Raji (cell line): ENCODE results near the gene ST3GAL4.

ENCODE experiments used
- POLR2A ChIP-seq: IDR thresholded peaks from 2 replicates; pipeline ENCODE4 v1.6.1; 2011; ENCODE audit warnings: low read depth, low read length, control low read depth; ENCODE audit not compliant: insufficient read depth

Gene ST3GAL4

DNA sequence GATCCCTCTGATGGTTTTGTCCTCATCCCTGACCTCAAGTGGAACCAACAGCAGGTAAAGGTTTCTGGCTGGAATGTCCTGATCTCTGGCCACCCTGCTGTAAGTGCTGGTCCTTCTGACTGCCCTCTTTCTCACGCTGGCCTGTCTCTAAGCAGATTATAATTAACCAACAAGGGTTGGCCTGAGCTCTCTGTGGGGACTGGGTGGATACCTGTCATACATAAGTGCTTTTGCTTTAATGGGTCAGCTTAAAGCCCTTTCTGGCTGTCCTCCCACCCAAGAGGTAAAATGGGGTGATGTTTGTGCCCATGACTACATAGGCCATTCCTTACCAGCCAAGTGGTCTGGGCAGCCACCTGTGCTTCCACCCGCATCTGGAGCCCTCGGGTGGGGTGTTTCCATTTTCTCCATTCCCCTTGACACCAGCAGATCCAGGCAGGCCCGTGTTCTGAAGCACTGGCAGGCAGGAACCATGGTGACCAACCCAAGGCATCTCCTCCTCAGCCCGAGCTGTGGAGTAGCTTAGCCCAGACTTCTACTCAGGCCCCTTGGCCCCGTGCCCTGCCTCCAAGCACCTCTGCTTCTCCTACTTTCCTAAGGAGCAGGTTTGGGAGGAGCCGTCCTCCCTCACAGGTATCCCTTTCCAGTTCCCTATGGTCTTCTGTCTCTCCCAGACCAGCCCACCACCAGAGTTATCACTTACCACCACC, 17.0 kb upstream of the ST3GAL4 start:
- no peak for TF ChIP-seq POLR2A

DNA sequence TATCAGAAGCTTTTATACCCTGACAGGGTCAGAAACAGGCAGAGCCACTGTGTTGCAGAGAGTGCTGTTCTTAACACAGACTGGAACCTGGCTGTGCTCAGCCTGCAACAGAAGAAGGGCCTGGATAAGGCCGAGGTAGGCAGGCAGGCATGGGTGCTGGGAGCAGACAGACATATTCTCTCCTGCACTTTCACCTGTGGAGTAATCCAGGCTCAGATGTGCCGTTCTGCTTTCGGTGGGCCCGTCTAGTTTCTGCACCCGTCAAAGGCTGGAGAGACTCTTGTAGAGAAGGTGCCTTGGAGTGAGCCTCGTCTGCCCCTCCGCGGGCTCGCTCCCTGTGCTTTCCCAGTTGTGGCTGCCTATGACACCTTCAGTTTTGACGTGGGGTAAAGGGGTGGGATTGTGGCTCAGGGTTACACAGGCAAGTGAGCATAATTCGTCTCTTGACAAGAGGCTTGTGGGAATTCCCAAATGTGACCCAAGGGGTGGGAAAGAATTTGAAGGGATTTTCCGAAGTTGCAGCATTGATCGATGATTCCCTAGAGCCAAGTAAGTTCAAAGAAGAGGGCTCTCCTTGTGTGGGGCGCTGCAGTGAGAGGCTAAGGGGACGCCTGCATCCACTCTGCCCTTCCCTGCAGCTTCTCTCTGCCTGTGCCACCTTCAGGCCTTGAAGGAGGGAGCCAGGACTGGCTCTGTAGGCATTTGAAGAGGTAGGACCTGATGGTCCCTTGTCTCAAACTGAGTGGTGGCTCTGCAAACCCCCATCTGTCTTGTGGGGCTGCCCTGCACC, 16.2 kb upstream of the ST3GAL4 start:
- TF ChIP-seq POLR2A, result no peak

DNA sequence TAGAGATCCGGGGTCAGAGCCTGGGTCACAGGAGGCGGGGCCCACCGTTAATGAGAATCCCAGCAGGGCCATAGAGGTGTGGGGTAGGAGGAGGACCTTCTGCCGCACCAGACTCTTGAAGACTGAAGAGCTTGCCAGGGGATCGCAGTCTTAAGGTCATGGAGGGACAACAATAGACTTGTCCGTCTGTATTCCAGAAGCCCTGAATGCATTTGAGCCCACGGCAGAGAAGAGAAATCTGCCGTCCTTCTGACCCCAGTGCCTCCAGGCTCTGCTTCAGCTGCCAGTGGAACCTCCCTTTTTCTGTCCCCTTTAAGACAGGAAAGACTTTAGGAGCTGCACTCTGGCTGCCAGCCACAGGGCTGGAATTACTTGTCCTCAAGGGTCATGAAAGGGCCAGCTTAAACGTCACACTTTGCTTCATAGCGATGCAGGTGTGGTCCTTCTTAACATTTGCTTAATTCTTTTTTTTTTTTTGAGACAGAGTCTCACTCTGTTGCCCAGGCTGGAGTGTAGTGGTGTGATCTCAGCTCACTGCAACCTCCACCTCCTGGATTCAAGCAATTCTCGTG, 15.5 kb upstream of the ST3GAL4 start:
- TF ChIP-seq POLR2A, result no peak

DNA sequence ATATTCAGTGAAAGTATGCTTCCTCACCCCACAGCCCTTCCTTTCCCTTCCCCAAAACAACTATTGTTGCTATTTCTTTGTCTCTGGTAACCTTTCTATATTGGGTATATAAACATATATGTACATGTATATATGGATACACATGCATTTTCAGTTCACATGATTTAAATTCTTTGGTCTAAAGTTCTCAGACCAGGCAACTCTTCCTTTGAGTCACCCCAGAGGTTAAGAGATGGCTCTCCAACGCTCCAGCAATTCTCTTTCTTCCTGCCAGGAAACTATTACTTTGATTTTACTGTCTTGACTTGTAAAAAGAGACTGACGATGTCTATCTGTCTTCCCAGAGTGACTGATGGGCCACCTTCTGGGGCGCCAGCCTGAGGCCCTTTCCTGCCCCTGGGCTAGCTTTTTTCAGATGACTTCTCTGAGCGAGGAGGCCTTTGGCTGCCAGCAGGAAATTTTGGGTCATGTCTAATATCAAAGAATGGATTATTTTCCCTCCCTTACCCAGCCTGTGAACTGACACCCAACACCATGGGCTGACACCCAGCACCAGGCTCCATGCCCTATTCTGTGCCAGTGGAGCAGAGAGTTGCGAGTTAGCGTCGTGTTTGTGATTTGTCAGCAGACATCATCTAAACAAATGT, 14.4 kb upstream of the ST3GAL4 start:
- TF ChIP-seq POLR2A, result no peak

DNA sequence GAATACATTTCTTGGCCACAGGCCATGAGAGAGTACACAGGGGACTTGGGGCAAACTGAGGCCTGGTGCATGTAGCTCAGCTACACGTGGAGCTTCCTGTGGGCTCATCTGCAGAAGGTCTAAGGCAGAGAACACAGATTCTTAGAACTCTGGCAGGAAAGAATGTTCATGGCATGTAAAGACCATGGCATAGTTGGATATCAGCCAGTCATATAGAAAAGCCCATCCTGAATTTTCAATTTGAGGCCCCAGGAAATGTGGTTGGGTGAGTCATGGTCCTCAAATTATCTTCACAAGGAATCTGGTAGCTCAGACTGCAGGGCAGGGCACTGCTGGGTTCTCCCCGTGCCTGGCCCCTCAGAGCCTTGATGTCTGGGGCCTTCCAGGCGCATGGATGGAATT, 13.7 kb upstream of the ST3GAL4 start:
- no peak for TF ChIP-seq POLR2A

DNA sequence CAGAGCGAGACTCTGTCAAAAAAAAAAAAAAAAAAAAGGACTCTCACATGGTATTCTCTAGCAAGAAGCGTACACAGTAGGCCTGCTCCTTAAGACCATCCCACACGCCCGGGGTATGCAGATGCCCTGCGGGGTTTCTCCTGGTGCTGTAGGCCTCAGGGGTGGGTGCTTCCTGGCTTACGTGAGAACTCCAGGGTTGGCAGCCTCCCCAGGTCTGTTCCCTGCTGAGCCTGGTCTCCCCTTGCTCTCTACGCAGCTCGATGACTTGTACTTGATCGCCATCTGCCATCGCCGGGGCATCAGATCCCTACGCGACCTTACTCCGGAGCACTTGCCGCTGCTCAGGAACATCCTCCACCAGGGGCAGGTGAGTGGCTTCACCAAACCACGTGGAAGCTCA, 12.4 kb upstream of the ST3GAL4 start:
- no peak for TF ChIP-seq POLR2A

DNA sequence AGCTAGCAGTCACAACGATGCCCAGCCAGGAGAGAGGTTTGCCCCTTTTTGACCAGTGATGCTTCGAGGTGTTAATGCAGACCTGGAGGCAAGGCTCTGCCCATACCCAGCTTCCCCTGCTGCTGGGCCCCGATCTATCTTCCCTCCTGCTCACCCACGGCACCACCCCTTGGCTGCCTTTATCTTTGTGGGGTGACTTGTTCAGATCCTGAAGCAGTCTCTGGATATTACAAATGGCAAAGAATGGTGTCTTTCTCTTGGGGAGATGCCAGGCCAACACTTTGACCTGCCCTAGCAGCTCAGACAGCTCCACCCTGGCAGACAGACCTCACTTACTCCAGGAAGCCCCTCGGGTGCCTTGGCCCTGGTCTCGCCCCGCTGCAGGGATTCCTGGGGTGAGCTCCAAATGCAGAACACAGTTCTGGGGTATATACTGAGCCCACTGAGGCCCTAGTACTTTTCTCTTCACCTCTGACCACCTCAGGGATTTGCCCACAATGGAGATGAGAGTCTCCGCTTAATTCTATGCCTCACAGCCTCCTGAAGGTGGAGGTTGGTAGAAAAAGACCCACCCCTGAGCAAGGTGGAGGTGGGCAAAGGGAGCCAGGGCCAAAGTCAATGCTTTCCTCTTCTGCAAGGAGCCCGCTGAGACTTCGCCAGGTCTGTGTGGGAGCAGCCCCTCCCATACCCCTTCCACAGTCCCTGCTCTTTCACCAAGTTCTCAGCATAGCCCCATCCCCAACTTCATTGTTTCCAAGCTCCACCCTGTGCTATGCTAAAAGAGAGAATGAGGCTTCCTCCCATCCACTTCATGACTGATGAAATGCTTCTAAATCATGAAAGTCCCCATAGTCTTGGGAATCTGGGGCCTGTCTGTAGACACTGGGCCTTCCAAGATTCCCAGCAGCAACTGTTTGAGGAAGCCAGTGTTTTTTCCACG, 11.1 kb upstream of the ST3GAL4 start:
- TF ChIP-seq POLR2A, result no peak

DNA sequence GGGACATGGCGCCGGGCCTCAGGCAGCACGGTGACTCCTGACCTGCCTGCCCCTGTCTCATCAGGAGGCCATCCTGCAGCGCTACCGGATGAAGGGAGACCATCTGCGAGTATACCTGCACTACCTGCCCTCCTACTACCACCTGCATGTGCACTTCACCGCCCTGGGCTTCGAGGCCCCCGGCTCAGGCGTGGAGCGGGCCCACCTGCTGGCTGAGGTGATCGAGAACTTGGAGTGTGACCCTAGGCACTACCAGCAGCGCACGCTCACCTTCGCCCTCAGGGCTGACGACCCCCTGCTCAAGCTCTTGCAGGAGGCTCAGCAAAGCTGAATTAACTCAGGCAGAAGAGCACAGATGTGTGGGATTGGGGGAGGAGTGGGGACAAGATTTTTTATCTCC, 10.2 kb upstream of the ST3GAL4 start:
- no peak for TF ChIP-seq POLR2A

DNA sequence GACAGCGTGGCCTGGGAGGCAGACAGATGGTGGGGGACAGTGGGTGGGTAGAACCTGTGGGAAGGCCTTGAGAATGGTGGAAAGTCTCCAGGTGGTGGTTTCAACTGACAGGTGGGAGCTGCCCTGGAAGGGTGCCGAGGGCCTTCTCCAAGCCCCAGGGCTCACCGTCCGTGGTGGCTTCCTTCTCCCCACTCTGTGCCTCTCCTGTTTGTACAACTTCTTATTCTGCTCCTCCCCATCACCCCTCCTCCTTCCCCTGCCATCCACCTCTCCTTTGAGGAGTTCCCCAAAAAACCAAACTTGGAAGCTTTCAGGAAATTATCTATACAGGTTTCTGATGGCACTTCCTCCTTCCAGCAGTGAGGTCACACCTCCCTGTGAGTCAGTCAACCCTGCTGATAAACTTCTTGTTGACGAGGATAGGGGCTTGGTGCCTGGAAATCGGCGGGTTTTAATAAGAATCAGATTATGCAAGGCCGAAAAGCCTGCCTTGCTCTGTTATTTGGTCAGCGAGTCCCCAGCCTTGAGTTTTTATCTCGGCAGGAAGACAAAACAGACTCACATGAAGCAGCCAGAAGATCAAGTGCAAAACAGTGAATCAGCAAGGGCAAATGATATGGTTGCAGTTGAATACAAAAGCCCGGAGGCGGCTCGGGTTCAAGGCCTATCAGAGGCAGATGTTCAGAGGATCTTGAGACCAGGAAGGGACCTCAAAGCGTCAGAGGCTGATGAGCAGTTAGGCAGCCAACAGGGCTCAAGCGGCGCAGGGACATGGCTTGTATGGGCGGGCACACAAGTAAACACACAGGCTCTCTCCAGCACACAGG, 9.5 kb upstream of the ST3GAL4 start:
- TF ChIP-seq POLR2A, result no peak

DNA sequence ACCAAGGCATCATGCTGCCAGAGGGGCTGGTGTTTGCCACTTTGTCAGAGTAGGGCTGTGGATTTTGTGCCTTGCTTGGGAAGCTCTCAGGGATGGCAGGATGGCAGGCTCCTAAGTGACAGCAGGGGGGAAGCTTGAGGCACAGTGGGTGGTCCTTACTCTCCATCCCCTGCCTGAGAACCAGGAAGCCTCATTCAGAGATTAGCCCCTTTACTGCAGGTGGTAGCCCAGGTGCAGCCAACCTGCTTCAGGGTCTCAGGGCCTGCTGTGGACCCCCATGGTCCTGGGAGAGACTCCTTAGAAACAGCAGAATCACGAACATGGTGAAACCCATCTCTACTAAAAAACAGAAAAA, 8.9 kb upstream of the ST3GAL4 start:
- TF ChIP-seq POLR2A, result no peak

DNA sequence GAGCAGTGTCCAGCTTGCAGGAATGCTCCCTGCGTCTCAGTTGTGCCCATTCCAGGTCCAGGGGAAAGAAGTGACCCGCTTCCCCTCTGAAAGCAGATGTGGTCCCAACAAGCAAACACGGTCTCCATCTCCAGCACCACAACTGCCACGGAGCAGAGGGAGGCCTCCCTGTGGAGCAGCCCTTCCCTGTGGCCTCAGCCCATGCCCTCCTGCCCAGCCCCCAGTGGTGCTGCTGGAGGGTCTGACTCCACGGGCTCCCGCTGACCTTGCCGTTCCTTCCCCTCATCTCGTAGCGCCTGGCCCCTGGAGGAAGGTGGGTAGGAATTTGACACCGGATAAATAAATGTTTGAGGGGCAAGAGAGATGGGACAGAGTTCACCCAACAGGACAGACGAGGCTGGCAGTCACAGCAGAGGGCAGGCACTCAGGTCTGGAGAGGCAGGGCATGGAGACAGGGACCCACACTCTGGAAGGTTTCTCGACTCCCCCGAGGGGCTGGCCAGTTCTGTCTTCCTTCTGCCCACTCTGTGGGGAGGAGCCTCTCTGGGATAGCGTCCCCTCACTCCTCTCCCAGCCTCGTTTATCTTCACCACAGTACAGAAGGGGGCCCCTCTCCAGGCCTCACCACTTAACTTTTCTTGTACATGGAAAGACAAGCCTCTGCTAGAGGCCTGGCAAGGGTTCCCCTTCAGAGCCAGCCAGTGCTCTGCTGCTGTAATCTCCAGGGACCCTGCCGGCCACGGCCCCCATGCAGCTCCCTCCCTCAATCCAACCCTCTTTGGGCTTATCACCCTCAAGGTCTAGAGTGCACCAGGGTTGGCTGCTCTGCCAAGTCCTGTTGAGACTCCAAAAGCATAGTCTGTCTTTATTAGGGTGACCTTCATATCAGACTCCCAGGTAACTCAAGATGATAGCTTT, 7.5 kb upstream of the ST3GAL4 start:
- TF ChIP-seq POLR2A, result no peak

DNA sequence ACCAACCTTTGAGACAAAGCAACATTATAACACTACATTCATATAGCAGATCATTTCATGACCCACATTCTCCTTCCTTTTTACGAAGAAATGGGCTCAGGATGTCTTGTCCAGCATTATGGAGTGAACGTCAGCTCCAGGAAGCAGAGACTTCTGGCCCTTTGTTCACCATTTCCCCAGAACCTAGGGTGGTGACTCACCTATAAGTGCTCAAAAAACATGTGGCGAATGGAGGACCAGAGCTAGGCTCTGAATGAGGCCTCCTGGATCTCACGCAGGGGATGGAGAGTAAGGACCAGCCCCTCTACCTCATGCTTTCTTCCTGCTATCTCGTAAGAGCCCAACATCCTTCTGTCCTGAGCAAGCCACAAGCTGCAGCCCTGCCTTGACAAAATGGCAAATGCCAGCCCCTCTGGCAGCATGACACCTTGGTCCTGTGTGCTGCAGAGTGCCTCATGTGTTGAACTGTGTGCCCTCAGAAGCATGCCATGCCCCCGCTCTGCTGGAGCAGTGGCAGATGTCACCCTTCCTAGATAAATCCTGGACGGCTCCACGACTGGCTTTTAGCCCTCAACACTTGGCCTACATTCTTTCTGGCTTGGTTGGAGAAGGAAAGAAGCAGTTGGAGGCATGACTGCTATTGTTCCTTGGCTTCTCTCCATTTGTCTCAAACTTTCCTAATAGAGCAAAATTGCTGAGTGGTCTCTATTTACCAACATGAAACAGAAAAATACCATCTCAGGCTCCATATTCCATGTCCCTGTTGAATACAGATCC, 6.5 kb upstream of the ST3GAL4 start:
- no peak for TF ChIP-seq POLR2A
